SK-N-SH treated with all-trans-retinoic acid at 6 μM for 48 hours (cell line): ENCODE measurements around the gene BIK.
"Not testable (repeated sequence)": the region's sequence is repeated elsewhere in the genome, so short reads cannot be mapped to it uniquely, and the experiment has no call there.

Experiments
- ATAC-seq: fragments of 200-7000 bp; cut with Tn5 transposase; 3 replicates; pipeline ENCODE4 v1.9.1; 2020; ENCODE audit warnings: mild to moderate bottlenecking, moderate library complexity
- ARNTL ChIP-seq: fragments of 450-650 bp; formaldehyde crosslinking; IDR thresholded peaks from 2 replicates; pipeline ENCODE4 v1.5.0; 2020; ENCODE audit warnings: low read depth, mild to moderate bottlenecking, moderate library complexity, borderline replicate concordance
- BACH2 ChIP-seq: fragments of 250-450 bp; sonication (Bioruptor Pico); IDR thresholded peaks from 2 replicates; pipeline ENCODE4 v1.9.0; 2021; ENCODE audit warnings: mild to moderate bottlenecking, borderline replicate concordance
- CREB5 ChIP-seq: fragments of 250-450 bp; sonication (Bioruptor Pico); IDR thresholded peaks from 2 replicates; pipeline ENCODE4 v1.5.1; 2020; ENCODE audit warnings: low read depth, mild to moderate bottlenecking, moderate library complexity
- CSDC2 ChIP-seq: fragments of 250-450 bp; sonication (Bioruptor Pico); IDR thresholded peaks from 2 replicates; pipeline ENCODE4 v1.5.0; 2020; ENCODE audit warnings: mild to moderate bottlenecking, moderate library complexity
- CSRNP3 ChIP-seq: fragments of 250-450 bp; sonication (Bioruptor Pico); IDR thresholded peaks from 2 replicates; pipeline ENCODE4 v1.5.1; 2021; ENCODE audit warnings: mild to moderate bottlenecking, moderate library complexity
- ESRRG ChIP-seq: fragments of 250-450 bp; sonication (Bioruptor Pico); IDR thresholded peaks from 2 replicates; pipeline ENCODE4 v1.6.1; 2021; ENCODE audit warnings: mild to moderate bottlenecking
- GLIS3 ChIP-seq: fragments of 250-450 bp; sonication (Bioruptor Pico); IDR thresholded peaks from 2 replicates; pipeline ENCODE4 v1.5.0; 2020; ENCODE audit warnings: mild to moderate bottlenecking, moderate library complexity
- ISL1 ChIP-seq: fragments of 250-450 bp; sonication (Bioruptor Pico); IDR thresholded peaks from 2 replicates; pipeline ENCODE4 v2.1.2; 2022; ENCODE audit warnings: mild to moderate bottlenecking, moderate library complexity
- OSR1 ChIP-seq: fragments of 250-450 bp; sonication (Bioruptor Pico); IDR thresholded peaks from 2 replicates; pipeline ENCODE4 v1.8.0; 2022; ENCODE audit warnings: moderate library complexity, mild to moderate bottlenecking, inconsistent platforms
- PATZ1 ChIP-seq: fragments of 250-450 bp; sonication (Bioruptor Pico); IDR thresholded peaks from 2 replicates; pipeline ENCODE4 v1.8.0; 2020; ENCODE audit warnings: mild to moderate bottlenecking, moderate library complexity, borderline replicate concordance
- POU6F1 ChIP-seq: fragments of 250-450 bp; sonication (Bioruptor Pico); IDR thresholded peaks from 2 replicates; pipeline ENCODE4 v1.8.0; 2021; ENCODE audit warnings: low read depth, mild to moderate bottlenecking, moderate library complexity, borderline replicate concordance
- PPARA ChIP-seq: fragments of 250-450 bp; sonication (Bioruptor Pico); IDR thresholded peaks from 2 replicates; pipeline ENCODE4 v1.5.0; 2020; ENCODE audit warnings: mild to moderate bottlenecking, borderline replicate concordance
- TOX ChIP-seq: fragments of 250-450 bp; sonication (Bioruptor Pico); IDR thresholded peaks from 2 replicates; pipeline ENCODE4 v1.8.0; 2021; ENCODE audit warnings: mild to moderate bottlenecking, moderate library complexity, borderline replicate concordance
- TSHZ2 ChIP-seq: fragments of 250-450 bp; sonication (Bioruptor Pico); IDR thresholded peaks from 2 replicates; pipeline ENCODE4 v1.5.0; 2020; ENCODE audit warnings: mild to moderate bottlenecking, moderate library complexity
- ZC3H10 ChIP-seq: fragments of 250-450 bp; sonication (Bioruptor Pico); IDR thresholded peaks from 2 replicates; pipeline ENCODE4 v1.5.1; 2021; ENCODE audit warnings: mild to moderate bottlenecking, moderate library complexity
- ZFP30 ChIP-seq: fragments of 450-650 bp; formaldehyde crosslinking; IDR thresholded peaks from 2 replicates; pipeline ENCODE4 v1.5.0; 2022; ENCODE audit warnings: mild to moderate bottlenecking, moderate library complexity
- ZNF8 ChIP-seq: fragments of 450-650 bp; formaldehyde crosslinking; IDR thresholded peaks from 2 replicates; pipeline ENCODE4 v1.5.0; 2020; ENCODE audit warnings: mild to moderate bottlenecking, moderate library complexity

Gene BIK

GRCh38 chr22:43099095-43099494 is 11.5 kb upstream of the BIK start:
- TF ChIP-seq PPARA (no peak), ZFP30 (no peak), TOX (CRISPR knock-in tag) (no peak), ISL1 (CRISPR knock-in tag) (no peak), ARNTL (no peak), GLIS3 (CRISPR knock-in tag) (no peak), CSDC2 (CRISPR knock-in tag) (no peak), OSR1 (no peak), POU6F1 (no peak), ESRRG (CRISPR knock-in tag) (no peak), TSHZ2 (CRISPR knock-in tag) (no peak), ZC3H10 (no peak), CSRNP3 (CRISPR knock-in tag) (no peak), PATZ1 (CRISPR knock-in tag) (no peak)
- no peak for ATAC-seq

GRCh38 chr22:43100225-43100624 is 10.3 kb upstream of the BIK start:
- ATAC-seq = no peak
- TF ChIP-seq PPARA (no peak), OSR1 (no peak)

GRCh38 chr22:43101306-43101705 is 9.2 kb upstream of the BIK start:
- TF ChIP-seq ZNF8 (CRISPR knock-in tag) = no peak
- TF ChIP-seq, all 23 proteins: peak for 0
- ATAC-seq = no peak

GRCh38 chr22:43104056-43104625 is 6.4 kb upstream of the BIK start:
- ATAC-seq = not testable (repeated sequence)

GRCh38 chr22:43104950-43105349 is 5.6 kb upstream of the BIK start:
- ATAC-seq = not testable (repeated sequence)

GRCh38 chr22:43106302-43106701 is 4.2 kb upstream of the BIK start:
- ATAC-seq = no peak
- TF ChIP-seq BACH2 (no peak), ESRRG (CRISPR knock-in tag) (no peak), ISL1 (CRISPR knock-in tag) (no peak), GLIS3 (CRISPR knock-in tag) (no peak), CREB5 (CRISPR knock-in tag) (no peak)
